HCT116 (cell line): ENCODE results near the gene SNX25. TPM values are rescaled to one million over a fixed set of nuclear protein-coding genes. Genes with fewer than 3 reads are reported as not detected.

Experiments
- ATAC-seq: fragments of 200-7000 bp; cut with Tn5 transposase; 2 replicates; pipeline ENCODE4 v1.9.1; 2020; ENCODE audit warnings: mild to moderate bottlenecking, moderate library complexity
- BruUV-seq: library from RNA; stranded (reverse); fragments of 400-500 nt; replicated peaks from 2 replicates; lab custom pipeline; 2021; lab: Mats Ljungman, UMichigan
- CTCF ChIA-PET: fragments of 300-600 bp; sonication (Branson Sonifier 250); formaldehyde crosslinking; loops from one replicate; lab custom pipeline; 2021; ENCODE audit warnings: antibody characterized with exemption; lab: Charles Lee
- POLR2A ChIA-PET: fragments of 300-600, 350-600 bp; sonication (Branson Sonifier 250); formaldehyde crosslinking; loops from one replicate; lab custom pipeline; 2021; ENCODE audit warnings: antibody characterized with exemption; lab: Charles Lee
- RAD21 ChIA-PET, 2 experiments: fragments of 300-600 bp; sonication (Branson Sonifier 250); formaldehyde crosslinking; loops; one replicate each; lab custom pipeline; 2023; ENCODE audit warnings: low total read pairs in 2 of 2; ENCODE audit not compliant: uncharacterized antibody in 2 of 2, unreplicated experiment in 2 of 2, low non-redundant PET in 1 of 2; lab: Charles Lee
- DNase-seq: peaks from one replicate; pipeline ENCODE4 v3.0.0-alpha.2; 2010; ENCODE audit warnings: low read depth, low spot score
- H2AFZ ChIP-seq: fragments of 200-600 bp; shearing (Covaris generic), sonication (generic); 2 replicates; pipeline ENCODE4 v1.6.1; 2017; ENCODE audit warnings: low read depth, mixed run types, mixed read lengths, antibody characterized with exemption, low read length; ENCODE audit not compliant: poor library complexity, severe bottlenecking
- H3K27ac ChIP-seq: 2 replicates; pipeline ENCODE4 v1.5.1; 2012; ENCODE audit warnings: low read depth, low read length
- H3K27me3 ChIP-seq: fragments of 200-600 bp; sonication (generic); 2 replicates; pipeline ENCODE4 v1.6.1; 2016; ENCODE audit warnings: mixed run types, low read length, mixed read lengths; ENCODE audit not compliant: insufficient read depth
- H3K36me3 ChIP-seq, 2 experiments: fragments of 200-500 bp in 1 of 2; fragments of 200-600 bp in 1 of 2; sonication (Bioruptor generic) in 1 of 2; sonication (generic) in 1 of 2; 2 replicates each; pipeline versions ENCODE4 v1.5.1 to v1.6.1; 2014 to 2016; ENCODE audit warnings: low read length in 2 of 2, inconsistent platforms in 1 of 2, mixed read lengths in 1 of 2, mixed run types in 1 of 2; ENCODE audit not compliant: insufficient read depth in 2 of 2, control insufficient read depth in 1 of 2
- H3K4me1 ChIP-seq, 2 experiments: fragments of 200-600 bp in 1 of 2; sonication (generic) in 1 of 2; 2 replicates each; pipeline versions ENCODE4 v1.5.1 to v1.6.1; 2012 to 2017; ENCODE audit warnings: low read length in 2 of 2, inconsistent platforms in 1 of 2, mild to moderate bottlenecking in 1 of 2, mixed read lengths in 1 of 2, mixed run types in 1 of 2, moderate library complexity in 1 of 2; ENCODE audit not compliant: insufficient read depth in 2 of 2, control insufficient read depth in 1 of 2
- H3K4me2 ChIP-seq: fragments of 200-600 bp; sonication (generic); 2 replicates; pipeline ENCODE4 v1.6.1; 2017; ENCODE audit warnings: mixed run types, low read length, mixed read lengths
- H3K4me3 ChIP-seq, 2 experiments: fragments of 200-600 bp in 1 of 2; sonication (generic) in 1 of 2; replicated peaks in 1 of 2; 2 replicates each; pipeline ENCODE4 v1.5.1; 2011 to 2016; ENCODE audit warnings: low read length in 2 of 2, control low read depth in 1 of 2, low read depth in 1 of 2, mild to moderate bottlenecking in 1 of 2, mixed read lengths in 1 of 2, mixed run types in 1 of 2
- H3K79me2 ChIP-seq: fragments of 200-600 bp; sonication (generic); 2 replicates; pipeline ENCODE4 v1.6.1; 2017; ENCODE audit warnings: mild to moderate bottlenecking, mixed run types, low read length, moderate library complexity, mixed read lengths; ENCODE audit not compliant: insufficient read depth
- H3K9ac ChIP-seq: fragments of 200-600 bp; sonication (generic); 2 replicates; pipeline ENCODE4 v1.6.1; 2016; ENCODE audit warnings: low read length, mixed read lengths
- H3K9me2 ChIP-seq: fragments of 200-600 bp; sonication (generic), shearing (Covaris generic); 2 replicates; pipeline ENCODE4 v1.6.1; 2017; ENCODE audit warnings: mixed run types, mild to moderate bottlenecking, moderate library complexity; ENCODE audit not compliant: insufficient read depth
- H3K9me3 ChIP-seq, 2 experiments: fragments of 200-500 bp in 1 of 2; fragments of 200-600 bp in 1 of 2; sonication (Bioruptor generic) in 1 of 2; sonication (generic) in 1 of 2; 2 replicates each; pipeline ENCODE4 v1.6.1; 2014 to 2017; ENCODE audit warnings: low read length in 2 of 2, mixed read lengths in 2 of 2, inconsistent platforms in 1 of 2, low read depth in 1 of 2, mild to moderate bottlenecking in 1 of 2, mixed run types in 1 of 2, moderate library complexity in 1 of 2; ENCODE audit not compliant: control insufficient read depth in 1 of 2, insufficient read depth in 1 of 2
- H4K20me1 ChIP-seq: fragments of 200-600 bp; sonication (generic), shearing (Covaris generic); 2 replicates; pipeline ENCODE4 v1.6.1; 2017; ENCODE audit warnings: mixed run types, mild to moderate bottlenecking, moderate library complexity; ENCODE audit not compliant: insufficient read depth
- CBX3 ChIP-seq: IDR thresholded peaks from 2 replicates; pipeline ENCODE4 v1.6.1; 2012; ENCODE audit warnings: low read depth
- CEBPB ChIP-seq: IDR thresholded peaks from 2 replicates; pipeline ENCODE4 v1.6.1; 2012; ENCODE audit warnings: low read depth
- CTCF ChIP-seq, 3 experiments: fragments of 200-600 bp in 1 of 3; sonication (generic) in 1 of 3; IDR thresholded peaks in 2 of 3; conservative IDR thresholded peaks in 1 of 3; 2 replicates each; pipeline ENCODE4 v1.5.1; 2012 to 2017; ENCODE audit warnings: low read depth in 2 of 3, low read length in 2 of 3, antibody characterized with exemption in 1 of 3, borderline replicate concordance in 1 of 3, control low read depth in 1 of 3, mild to moderate bottlenecking in 1 of 3, mixed read lengths in 1 of 3, mixed run types in 1 of 3, moderate library complexity in 1 of 3; ENCODE audit not compliant: insufficient read depth in 1 of 3
- EGR1 ChIP-seq: IDR thresholded peaks from 2 replicates; pipeline ENCODE4 v1.6.1; 2012; ENCODE audit warnings: low read depth
- ELF1 ChIP-seq: IDR thresholded peaks from 2 replicates; pipeline ENCODE4 v1.6.1; 2012; ENCODE audit warnings: low read depth, borderline replicate concordance
- FOSL1 ChIP-seq: IDR thresholded peaks from 2 replicates; pipeline ENCODE4 v1.6.1; 2012; ENCODE audit warnings: low read depth
- JUND ChIP-seq: IDR thresholded peaks from 2 replicates; pipeline ENCODE4 v1.6.1; 2012
- MAX ChIP-seq: IDR thresholded peaks from 2 replicates; pipeline ENCODE4 v1.6.1; 2012
- POLR2AphosphoS5 ChIP-seq: IDR thresholded peaks from 2 replicates; pipeline ENCODE4 v1.6.1; 2011; ENCODE audit warnings: mild to moderate bottlenecking, low read depth, low read length, moderate library complexity
- RAD21 ChIP-seq: IDR thresholded peaks from 2 replicates; pipeline ENCODE4 v1.6.1; 2012; ENCODE audit warnings: low read depth, mild to moderate bottlenecking
- REST ChIP-seq: IDR thresholded peaks from 2 replicates; pipeline ENCODE4 v1.6.1; 2012; ENCODE audit warnings: low read depth
- SIN3A ChIP-seq: IDR thresholded peaks from 2 replicates; pipeline ENCODE4 v1.6.1; 2012; ENCODE audit warnings: low read depth
- SP1 ChIP-seq: IDR thresholded peaks from 2 replicates; pipeline ENCODE4 v1.6.1; 2012; ENCODE audit warnings: low read depth
- SRF ChIP-seq: IDR thresholded peaks from 2 replicates; pipeline ENCODE4 v1.6.1; 2012; ENCODE audit warnings: low read depth
- TCF7L2 ChIP-seq: IDR thresholded peaks from 2 replicates; pipeline ENCODE4 v1.7.0; 2011; ENCODE audit warnings: borderline replicate concordance, inconsistent platforms; ENCODE audit not compliant: insufficient read depth, insufficient read length; ENCODE audit errors: extremely low read depth
- ZBTB33 ChIP-seq: IDR thresholded peaks from 2 replicates; pipeline ENCODE4 v1.6.1; 2011; ENCODE audit warnings: mild to moderate bottlenecking, low read length, moderate library complexity; ENCODE audit not compliant: insufficient replicate concordance; ENCODE audit errors: extremely low read depth
- ZFX ChIP-seq: fragments of 450-650 bp; IDR thresholded peaks from 2 replicates; pipeline ENCODE4 v1.6.1; 2017
- ZNF274 ChIP-seq: fragments of 200-500 bp; sonication (Bioruptor generic); IDR thresholded peaks from 2 replicates; pipeline ENCODE4 v1.6.1; 2014; ENCODE audit warnings: mild to moderate bottlenecking, low read depth, low read length, inconsistent platforms
- intact Hi-C: fragments of 100-400 bp; cut with micrococcal nuclease; formaldehyde crosslinking; loops from 2 replicates; pipeline ENCODE4 v1.10.0; 2022
- total RNA-seq: library from RNA; stranded (reverse); gene quantifications from one replicate; pipeline ENCODE4 v1.2.1, GENCODE V29; 2021; ENCODE audit not compliant: unreplicated experiment
- TF ChIP-seq, protein P1 (sequence below): IDR thresholded peaks from 2 replicates; pipeline ENCODE4 v1.6.1; 2012

SNX25 gene
- total RNA-seq, 1 experiment from 2014 or later, result 20.9 TPM

DNA sequence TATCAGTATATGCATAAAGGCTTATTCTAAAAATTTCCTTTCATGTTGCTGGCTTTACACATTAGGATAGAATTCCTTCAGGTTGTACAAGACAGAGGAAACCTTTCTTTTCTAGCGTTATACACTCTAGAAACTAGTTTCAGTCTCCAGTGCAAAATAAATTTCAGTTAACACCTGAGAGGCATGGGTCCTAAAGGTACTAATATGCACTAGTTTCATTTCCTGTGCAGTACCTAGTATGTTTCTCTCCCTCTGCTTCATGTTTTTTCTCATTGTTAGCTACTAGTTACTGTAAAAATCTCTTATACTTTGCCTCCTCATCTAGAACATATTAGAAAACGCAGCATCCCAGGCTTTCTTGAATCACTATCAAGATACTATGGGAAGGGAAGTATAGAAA lies 54.0 kb downstream of the SNX25 start:
- H3K79me2 ChIP-seq, result no peaks in the 10 kb centered on the region
- H3K27ac ChIP-seq, result no peak overlapping the region
- H2AFZ ChIP-seq, result no peak overlapping the region
- TF ChIP-seq, protein P1, sequence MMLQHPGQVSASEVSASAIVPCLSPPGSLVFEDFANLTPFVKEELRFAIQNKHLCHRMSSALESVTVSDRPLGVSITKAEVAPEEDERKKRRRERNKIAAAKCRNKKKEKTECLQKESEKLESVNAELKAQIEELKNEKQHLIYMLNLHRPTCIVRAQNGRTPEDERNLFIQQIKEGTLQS, result no peak
- TF ChIP-seq CTCF (IDR thresholded peaks at IDR 0.05 in 2 of 3, conservative IDR thresholded peaks at IDR 0.05 in 1 of 3; ENCODE audit: borderline replicate concordance in 1 of 3, insufficient read depth in 1 of 3, low read depth in 2 of 3, low read length in 2 of 3), result no peak
- no peak for TF ChIP-seq FOSL1
- no peak for TF ChIP-seq ZFX
- TF ChIP-seq JUND, result no peak
- no peak for TF ChIP-seq RAD21
- TF ChIP-seq ZNF274, result no peak
- TF ChIP-seq CBX3, result no peak
- TF ChIP-seq SRF, result no peak
- TF ChIP-seq EGR1, result no peak
- TF ChIP-seq TCF7L2, result no peak
- no peak for TF ChIP-seq REST
- TF ChIP-seq SIN3A, result no peak
- no peak for TF ChIP-seq CEBPB
- no peak for TF ChIP-seq SP1
- no peak for TF ChIP-seq MAX
- TF ChIP-seq ELF1, result no peak
- no peak for TF ChIP-seq ZBTB33
- no peak for TF ChIP-seq POLR2AphosphoS5
- ATAC-seq (no peak), DNase-seq (no peak)
- no TSS peak for BruUV-seq
- no peaks in the 10 kb centered on the region for H3K27me3 ChIP-seq
- ChIA-PET CTCF (no interaction called here), POLR2A (no interaction called here), RAD21 (no interaction called here)
- intact Hi-C loops, result no loop called here
- peaks cover 3 to 4% of the 10 kb centered on the region in 2 experiments; a peak in 1 of 4 replicates for H3K36me3 ChIP-seq
- no peak overlapping the region for H3K4me3 ChIP-seq
- no peak overlapping the region for H3K4me2 ChIP-seq
- no peaks in the 10 kb centered on the region for H4K20me1 ChIP-seq
- H3K4me1 ChIP-seq, result peaks cover 5 to 7% of the 10 kb centered on the region in 2 experiments; a peak in 3 of 4 replicates
- no peak overlapping the region for H3K9ac ChIP-seq
- no peaks in the 10 kb centered on the region for H3K9me3 ChIP-seq
- H3K9me2 ChIP-seq, result no peaks in the 10 kb centered on the region
